ENCODE data around the gene NPPC.

The NPPC gene

DNA sequence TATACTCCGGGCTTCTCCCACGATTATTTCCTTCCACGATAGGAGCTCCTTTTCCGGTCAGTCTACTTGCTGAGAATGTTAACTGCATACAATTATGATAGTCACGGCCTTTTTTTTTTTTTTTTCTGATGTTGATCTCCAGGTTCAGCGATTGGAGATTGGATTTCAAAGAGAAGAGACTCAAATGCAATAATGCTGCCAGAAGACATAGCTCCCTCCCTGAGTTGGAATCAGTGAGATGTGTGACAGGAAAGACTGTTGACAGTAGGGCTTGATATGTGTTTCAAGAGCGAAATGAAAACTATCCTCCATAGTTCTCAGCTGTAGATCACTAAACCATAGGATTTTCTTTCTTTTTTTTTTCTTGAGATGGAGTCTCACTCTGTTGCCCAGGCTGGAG is 47.0 kb downstream of the NPPC start:
- TF ChIP-seq, protein P1, sequence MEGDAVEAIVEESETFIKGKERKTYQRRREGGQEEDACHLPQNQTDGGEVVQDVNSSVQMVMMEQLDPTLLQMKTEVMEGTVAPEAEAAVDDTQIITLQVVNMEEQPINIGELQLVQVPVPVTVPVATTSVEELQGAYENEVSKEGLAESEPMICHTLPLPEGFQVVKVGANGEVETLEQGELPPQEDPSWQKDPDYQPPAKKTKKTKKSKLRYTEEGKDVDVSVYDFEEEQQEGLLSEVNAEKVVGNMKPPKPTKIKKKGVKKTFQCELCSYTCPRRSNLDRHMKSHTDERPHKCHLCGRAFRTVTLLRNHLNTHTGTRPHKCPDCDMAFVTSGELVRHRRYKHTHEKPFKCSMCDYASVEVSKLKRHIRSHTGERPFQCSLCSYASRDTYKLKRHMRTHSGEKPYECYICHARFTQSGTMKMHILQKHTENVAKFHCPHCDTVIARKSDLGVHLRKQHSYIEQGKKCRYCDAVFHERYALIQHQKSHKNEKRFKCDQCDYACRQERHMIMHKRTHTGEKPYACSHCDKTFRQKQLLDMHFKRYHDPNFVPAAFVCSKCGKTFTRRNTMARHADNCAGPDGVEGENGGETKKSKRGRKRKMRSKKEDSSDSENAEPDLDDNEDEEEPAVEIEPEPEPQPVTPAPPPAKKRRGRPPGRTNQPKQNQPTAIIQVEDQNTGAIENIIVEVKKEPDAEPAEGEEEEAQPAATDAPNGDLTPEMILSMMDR (IDR thresholded peaks at IDR 0.05; ENCODE audit: control insufficient read depth, extremely low read depth, insufficient read depth) = no peak
- DNase-seq (ENCODE audit: low read depth) = no peak
- no peak overlapping the region for H3K4me3 ChIP-seq (ENCODE audit: low read depth, low read length)

DNA sequence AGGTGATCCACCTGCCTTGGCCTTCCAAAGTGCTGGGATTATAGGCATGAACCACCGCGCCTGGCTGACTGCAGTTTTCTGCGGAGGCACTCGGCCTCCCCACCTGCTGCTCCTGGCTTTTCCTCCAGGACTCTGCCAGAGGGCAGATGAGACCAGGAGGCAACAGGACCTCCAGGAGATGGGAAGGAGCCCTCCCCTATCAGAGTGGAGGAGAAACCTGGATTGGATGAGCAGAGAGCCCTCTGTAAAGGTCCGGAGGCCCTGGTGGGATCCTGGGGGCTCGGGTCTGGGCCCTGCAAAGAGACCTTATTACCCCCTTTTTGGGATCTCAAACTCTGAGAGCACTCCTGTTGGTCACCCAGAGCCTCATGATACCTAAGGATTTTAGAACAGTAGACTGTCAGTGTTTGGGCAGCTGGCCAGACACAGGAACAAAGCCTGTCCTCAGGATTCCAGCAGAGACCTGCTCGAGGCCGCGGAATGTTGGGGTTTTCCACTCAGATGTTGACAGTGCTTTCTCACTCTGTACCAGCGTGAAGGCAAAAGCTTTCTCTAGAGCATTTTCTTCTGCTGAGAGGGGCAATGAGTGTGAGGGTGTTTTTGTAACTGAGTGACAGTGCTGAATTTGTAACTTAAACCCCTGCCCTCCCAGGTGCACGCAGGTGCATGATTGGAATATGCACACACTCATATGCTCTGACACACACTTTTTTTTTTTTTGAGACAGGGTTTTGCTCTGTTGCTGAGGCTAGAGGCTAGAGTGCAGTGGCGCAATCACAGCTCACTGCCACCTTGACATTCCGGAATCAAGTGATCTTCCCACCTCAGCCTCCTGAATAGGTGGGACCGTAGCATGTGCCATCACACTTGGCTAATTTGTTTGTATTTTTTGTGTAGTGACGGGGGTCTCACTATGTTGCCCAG is 48.4 kb downstream of the NPPC start:
- TF ChIP-seq, protein P1 (IDR thresholded peaks at IDR 0.05; ENCODE audit: control insufficient read depth, extremely low read depth, insufficient read depth) = no peak
- H3K4me3 ChIP-seq (ENCODE audit: low read depth, low read length) = no peak overlapping the region
- no peak for DNase-seq (ENCODE audit: low read depth)

DNA sequence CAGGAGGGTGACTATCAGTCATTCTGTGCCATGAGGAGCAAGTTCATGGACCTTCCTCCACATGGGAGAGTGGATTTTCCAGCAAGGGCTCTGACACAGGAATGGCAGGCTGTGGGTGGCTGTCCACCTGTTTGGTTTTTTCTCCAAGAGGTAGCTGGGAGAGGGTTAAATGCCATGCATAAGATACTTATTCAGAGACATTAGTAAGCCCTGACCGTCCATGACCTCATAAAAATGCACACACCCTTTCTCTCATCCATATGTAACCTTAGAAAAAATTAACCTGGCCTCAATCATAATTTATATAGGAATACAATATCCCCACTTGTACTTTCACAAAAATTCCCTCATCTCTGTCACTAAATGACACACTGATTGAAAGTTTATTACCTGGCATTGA is 51.3 kb downstream of the NPPC start:
- DNase-seq (ENCODE audit: low read depth) = no peak
- no peak overlapping the region for H3K4me3 ChIP-seq (ENCODE audit: low read depth, low read length)
- TF ChIP-seq, protein P1 (IDR thresholded peaks at IDR 0.05; ENCODE audit: control insufficient read depth, extremely low read depth, insufficient read depth) = no peak
